T47D (cell line): Measurements from ENCODE around the gene DARS2.
A peak's percentile ranks its signal among the peaks of the same experiment; 100 is the strongest.

Source experiments
- DNase-seq, 2 experiments: peaks; one replicate each; pipeline versions ENCODE4 v3.0.0 to v3.0.0-alpha.2; 2011 to 2012; ENCODE audit warnings: low read depth in 1 of 2, low spot score in 1 of 2
- JUND ChIP-seq: IDR thresholded peaks from 2 replicates; pipeline ENCODE4 v1.6.1; 2012; ENCODE audit warnings: low read depth
- in situ Hi-C: cut with HindIII; loops from 2 replicates; pipeline ENCODE4 v1.10.0; 2016; ENCODE audit warnings: low sequenced_read_pairs, low pct_unique_long_range_greater_than_20kb

DARS2 gene

DNA sequence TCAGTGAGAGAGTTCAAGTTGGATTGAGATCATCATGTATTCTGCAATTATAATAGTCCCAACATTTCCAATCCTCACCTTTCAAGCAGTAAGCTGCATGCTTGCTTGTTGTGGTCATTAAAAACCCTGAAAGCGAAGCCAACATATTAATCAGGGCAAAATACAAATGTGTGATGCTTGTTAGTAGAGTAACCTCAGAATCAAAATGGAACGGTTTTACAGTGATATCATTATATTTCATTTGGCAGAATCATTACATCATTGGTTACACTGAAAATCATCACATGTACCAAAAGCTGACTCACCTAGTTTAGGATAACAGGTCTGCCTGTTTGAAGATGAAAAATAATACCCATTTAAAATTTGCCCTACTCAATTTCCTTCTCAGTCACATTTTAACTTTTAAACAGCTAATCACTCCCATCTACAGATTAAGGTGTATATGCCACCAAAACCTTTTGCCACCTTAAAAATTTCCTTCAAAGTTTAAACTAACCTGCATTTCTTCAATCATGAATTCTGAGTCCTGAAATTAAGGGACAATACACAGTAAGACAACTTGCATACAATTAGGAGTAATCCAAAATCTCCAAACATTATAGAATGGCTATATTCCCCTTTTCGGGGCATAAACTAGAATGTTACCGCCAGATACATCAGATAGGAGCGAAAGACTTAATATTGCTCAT, 39.9 kb downstream of the DARS2 start:
- in situ Hi-C loops: no loop called here
- TF ChIP-seq JUND: no peak
- no peak for DNase-seq

DNA sequence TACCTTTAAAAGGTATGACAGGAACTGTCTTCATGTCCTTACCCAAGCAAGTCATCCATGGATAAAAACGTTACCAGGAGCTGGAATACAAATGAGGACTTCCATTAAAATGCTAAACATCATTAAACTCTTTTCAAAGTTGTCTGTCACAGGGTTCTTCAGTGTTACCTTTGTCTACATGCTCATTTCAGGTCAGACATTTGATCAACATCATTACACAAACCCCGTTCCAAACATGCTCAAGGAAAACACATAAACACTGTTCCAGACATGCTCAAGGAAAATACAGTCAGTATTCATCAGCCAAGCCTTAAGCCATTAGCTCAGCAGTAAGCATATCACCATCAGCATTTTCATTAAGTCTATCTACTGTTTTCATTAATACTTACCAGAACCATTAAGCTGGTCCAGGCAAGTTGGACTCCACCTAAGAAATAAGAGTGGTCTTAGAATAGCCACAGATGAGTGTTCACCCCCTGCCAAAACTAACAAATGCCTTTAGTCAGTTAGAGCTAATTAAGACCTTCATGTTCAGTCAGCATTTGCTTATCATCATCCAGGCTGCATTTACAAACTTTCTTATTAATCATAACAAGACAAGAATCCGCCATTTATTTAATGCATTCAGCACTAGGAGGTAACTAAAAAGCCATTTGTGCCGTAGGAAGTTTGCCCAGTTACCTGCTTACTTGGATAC, 41.1 kb downstream of the DARS2 start:
- DNase-seq: no peak
- no peak for TF ChIP-seq JUND
- in situ Hi-C loops: no loop called here

DNA sequence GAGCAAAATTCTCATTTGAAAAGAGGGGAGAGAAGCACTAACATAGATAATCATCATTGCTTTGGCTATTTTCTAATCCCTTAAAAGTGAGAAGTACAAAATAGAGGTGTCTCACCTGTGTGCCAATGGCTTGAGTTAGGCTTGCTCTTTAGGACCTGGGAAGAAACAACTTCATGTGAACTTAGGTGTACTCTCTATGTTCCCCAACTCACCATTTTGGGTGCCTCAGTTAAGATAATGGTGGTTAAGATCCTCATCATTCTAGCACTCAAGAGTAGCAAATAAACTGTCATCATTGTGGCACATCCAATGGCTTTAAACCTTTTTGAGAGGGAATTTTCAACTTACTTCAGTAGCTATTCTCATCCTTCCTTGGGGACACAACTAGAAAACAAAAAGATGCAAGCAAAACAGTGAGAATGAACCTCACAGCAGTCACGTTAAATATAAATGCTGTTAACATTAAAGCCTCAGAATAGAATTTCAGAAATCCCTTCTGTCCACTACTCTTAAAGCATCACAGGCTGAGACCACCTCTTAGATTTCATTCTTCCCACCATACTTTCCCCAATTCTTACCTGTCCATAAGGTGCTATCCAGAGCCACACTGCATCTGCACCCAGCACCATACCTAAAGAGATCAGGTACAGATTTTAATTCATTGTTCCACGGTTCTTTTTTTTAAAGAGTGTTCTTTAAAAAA, 42.1 kb downstream of the DARS2 start:
- TF ChIP-seq JUND: no peak
- DNase-seq: no peak
- in situ Hi-C loops: no loop called here

DNA sequence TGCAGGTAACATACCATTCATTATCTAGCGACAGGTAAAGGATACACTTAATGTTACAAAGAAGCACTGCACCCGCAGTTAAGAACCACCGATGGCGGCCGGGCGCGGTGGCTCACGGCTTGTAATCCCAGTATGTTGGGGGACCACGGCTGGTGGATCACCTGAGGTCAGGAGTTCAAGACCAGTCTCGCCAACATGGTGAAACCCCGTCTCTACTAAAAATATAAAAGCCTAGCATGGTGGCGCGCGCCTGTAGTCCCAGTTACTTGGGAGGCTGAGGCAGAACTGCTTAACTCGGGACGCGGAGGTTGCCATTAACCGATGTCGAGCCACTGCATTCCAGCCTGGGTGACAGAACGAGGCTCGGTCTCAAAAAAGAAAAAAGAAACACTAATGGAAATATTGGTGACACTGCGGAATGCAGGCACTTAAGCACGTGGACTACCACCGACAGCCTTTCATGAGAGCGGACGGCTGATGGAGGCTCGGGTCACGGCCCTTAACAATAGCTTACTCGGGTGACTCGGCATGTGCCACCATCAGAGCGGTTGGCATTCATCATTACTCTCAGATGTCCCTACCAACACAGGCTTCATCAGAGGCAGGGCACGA, 42.8 kb downstream of the DARS2 start:
- in situ Hi-C loops: no loop called here
- DNase-seq: no peak
- no peak for TF ChIP-seq JUND

DNA sequence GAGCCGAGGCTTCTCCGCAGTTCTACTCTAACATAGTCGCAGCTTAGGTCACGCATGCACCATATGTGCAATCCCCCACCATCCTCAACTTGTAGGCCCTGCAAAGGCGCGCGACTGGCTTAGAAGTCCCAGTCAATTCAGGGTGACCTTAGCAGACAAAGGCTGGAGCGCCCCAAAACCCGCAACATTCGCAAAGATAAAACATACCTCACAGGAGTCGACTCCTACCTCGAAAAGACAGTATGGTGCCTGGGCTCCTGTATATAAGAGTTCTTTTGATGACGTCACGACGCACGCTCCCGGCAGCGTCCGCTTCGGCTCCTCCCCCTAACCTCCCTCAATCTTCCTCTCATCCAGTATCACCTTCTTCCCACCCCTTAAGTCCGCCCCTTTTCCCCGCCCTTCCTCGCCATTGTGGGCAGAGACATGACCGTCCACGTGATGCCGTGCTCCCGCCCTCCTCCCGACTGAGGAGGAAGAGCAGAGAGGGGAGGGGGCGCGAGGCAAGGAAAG, 43.3 kb downstream of the DARS2 start, which contains the start of gene GAS5:
TSS of gene GAS5 (minus strand) at position 237 of the 513 bp plus-strand sequence.
- in situ Hi-C loops: no loop called here
- DNase-seq: peak; percentile 85 to 100
- TF ChIP-seq JUND: no peak

DNA sequence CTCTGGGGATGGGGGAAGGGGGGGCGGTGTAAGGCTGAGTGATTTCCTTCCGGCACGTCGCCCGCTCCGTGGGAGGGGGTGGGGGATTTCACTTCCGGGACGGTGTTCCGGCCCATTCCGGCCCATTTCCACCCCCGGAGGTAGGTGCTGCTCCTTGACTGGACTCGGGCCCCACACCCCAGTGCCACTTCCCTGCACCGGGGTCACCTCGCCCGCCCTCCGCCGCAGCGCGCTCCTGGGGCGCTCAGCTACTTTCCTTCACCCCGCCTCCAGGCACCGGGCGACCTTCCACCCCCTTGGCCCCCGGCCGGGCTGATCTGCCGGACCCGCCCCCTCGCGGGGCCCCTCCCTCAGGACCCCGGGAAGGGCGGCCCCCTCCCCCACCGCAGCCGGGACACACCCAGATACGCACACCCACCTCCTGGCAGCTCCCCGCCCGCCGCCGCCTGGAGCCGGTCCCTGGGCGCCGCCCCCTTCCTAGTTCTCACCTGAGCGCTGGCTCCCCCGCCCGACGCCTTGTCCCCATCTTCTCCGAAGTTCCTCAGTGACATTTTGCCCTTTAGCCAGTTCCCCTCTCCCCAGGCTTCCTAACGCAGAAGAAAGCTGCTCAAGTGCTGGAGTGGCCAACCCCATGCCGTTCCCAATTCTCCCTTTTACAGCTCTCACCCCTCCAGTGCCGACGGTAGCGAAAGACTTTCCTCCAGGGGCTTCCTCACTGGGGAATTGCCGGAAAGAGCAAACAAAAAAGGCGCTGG, 44.0 kb downstream of the DARS2 start, which contains the start of gene ZBTB37:
TSS of gene ZBTB37 (plus strand) at position 115 of the 755 bp plus-strand sequence. CDS start 1,846 bp downstream, outside the sequence.
- no peak for TF ChIP-seq JUND
- DNase-seq: peak; percentile 59 to 98
- in situ Hi-C loops: no loop called here

DNA sequence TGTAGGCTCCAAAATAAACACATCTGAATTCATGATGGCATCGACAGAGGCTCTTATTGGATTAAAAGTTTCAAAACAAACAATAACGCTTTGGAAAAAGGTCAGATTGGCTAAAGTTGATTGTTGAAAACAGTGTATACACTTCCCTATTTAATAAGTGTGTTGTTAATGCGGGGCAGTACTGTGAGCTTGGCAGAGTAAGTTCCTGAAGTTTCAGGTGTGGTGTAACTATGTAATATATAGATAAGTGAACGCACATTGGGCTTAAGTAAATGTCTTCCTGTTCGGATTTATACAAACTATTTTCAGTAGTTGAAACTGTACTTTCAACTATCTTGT, 44.5 kb downstream of the DARS2 start:
- in situ Hi-C loops: no loop called here
- no peak for TF ChIP-seq JUND
- DNase-seq: peak in 1 of 2 experiments; percentile 93

DNA sequence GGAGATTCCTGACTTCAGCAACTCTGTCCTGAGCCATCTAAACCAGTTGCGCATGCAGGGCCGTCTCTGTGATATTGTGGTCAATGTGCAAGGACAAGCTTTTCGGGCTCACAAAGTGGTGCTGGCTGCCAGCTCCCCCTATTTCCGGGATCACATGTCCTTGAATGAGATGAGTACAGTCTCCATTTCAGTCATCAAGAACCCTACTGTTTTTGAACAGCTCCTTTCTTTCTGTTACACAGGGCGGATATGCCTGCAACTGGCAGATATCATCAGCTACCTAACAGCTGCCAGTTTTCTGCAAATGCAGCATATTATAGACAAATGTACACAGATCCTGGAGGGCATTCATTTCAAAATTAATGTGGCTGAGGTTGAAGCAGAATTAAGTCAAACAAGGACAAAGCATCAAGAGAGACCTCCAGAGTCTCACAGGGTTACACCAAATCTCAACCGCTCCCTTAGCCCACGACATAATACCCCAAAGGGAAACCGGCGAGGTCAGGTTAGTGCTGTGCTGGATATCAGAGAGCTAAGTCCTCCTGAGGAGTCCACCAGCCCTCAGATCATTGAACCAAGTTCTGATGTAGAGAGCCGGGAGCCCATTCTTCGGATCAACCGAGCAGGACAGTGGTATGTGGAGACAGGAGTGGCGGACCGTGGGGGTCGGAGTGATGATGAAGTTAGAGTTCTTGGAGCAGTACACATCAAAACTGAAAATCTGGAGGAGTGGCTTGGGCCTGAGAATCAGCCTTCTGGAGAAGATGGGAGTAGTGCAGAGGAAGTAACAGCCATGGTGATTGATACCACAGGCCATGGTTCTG, 46.0 kb downstream of the DARS2 start:
- in situ Hi-C loops: no loop called here
- DNase-seq: peak in 1 of 2 experiments; percentile 46
- TF ChIP-seq JUND: no peak

DNA sequence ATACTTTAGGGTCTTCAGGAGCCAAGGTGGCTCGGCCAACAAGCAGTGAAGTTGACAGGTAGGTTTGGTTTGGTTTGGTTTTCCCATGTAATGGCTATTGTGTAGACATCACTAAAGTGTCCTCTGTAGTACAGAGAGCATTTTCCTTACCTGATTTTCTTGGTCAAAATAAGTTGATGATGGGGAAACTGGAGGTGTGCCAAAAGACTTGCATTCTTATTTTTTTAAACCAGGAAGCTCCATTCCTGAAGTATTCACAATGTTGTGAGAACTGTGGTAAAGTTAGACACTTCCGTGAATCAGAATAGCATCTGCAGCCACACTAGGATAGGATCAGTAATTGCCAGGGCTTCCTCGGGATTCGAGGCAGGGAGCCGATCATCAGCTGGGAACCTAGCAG, 46.6 kb downstream of the DARS2 start:
- no peak for DNase-seq
- no peak for TF ChIP-seq JUND
- in situ Hi-C loops: no loop called here

DNA sequence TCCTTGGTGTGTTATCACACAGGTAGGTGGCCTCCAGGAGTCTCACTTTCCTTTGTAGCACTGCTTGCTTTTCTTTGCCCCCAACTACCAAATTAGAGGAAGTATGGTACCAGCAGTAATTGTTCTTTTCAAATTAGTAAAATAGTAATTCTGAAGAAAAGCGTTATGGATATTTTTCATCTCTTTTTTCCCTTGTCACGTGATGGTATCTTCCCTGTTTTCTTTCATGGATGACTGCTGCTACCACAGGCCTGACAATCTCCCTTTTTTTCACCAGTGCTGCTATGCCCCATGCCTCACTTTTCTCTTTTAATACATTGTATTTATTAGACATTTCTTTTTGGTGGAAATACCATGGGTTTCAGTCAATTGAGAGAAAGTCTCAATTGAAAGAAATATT, 47.0 kb downstream of the DARS2 start:
- DNase-seq: no peak
- in situ Hi-C loops: no loop called here
- TF ChIP-seq JUND: no peak

DNA sequence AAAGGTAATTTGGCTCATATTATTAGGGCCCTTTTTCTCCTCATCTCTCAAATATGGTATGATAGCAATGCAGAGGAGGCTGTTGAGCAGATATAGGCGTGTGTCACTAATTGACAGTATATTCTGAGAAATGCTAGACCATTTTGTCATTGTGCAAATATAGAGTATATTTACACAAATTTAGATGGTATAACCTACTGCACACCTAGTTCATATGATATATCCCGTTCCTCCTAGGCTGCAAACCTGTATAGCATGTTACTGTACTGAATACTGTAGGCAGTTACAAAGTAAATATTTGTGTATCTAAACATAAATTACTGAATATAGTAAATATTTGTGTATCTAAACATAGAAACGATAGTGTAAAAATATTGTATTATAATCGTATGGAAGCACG, 52.3 kb downstream of the DARS2 start:
- no peak for TF ChIP-seq JUND
- DNase-seq: peak in 1 of 2 experiments; percentile 52
- in situ Hi-C loops: no loop called here
